AG09319 (cell line): ENCODE results near the gene PAGE5.

Source experiments
- DNase-seq: peaks from one replicate; pipeline ENCODE4 v3.0.0-alpha.2; 2010; ENCODE audit warnings: low read depth; ENCODE audit errors: extremely low read depth
- CTCF ChIP-seq: IDR thresholded peaks from 2 replicates; pipeline ENCODE4 v1.5.1; 2011; ENCODE audit warnings: low read depth, mild to moderate bottlenecking, inconsistent platforms, low read length, moderate library complexity

PAGE5 gene

GRCh38 chrX:55213381-55213780, 6.8 kb upstream of the PAGE5 start:
- no peak for DNase-seq
- TF ChIP-seq CTCF: no peak

- DNase-seq: no peak
- no peak for TF ChIP-seq CTCF
Observed at GRCh38 chrX:55240788-55241340, 20.7 kb downstream of the PAGE5 start.

GRCh38 chrX:55253528-55253927, 33.4 kb downstream of the PAGE5 start:
- TF ChIP-seq CTCF: no peak
- no peak for DNase-seq

GRCh38 chrX:55260806-55261205, 40.7 kb downstream of the PAGE5 start:
- no peak for TF ChIP-seq CTCF
- no peak for DNase-seq

- DNase-seq: no peak
- TF ChIP-seq CTCF: no peak
Observed at GRCh38 chrX:55264816-55265215, 44.7 kb downstream of the PAGE5 start, which contains the start of gene PAGE3. Gene PAGE3 (minus strand): TSS chrX:55264916. CDS start chrX:55263903, 1,013 bp downstream.
